Measurements from ENCODE around the gene FXR1.

DNA sequence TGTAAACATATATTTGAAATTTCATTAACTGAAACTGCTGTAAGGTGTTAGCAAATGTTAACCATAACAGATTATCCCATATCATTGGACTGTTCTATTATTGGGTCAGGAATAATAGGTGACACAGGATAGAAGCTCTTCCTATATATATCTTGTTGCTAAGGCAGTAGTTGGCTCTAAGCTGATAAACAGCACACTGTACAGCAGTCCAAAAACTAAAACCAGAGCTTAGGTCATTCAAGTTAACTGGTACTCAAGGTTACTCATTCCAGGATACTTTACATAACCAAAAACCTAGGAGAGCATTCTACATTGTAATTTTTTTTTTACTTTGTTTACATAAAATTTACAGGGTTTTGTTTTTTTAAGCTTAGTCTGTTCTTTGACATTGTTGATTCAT lies 68.1 kb downstream of the FXR1 start:
- TF ChIP-seq BHLHE40 (IDR thresholded peaks at IDR 0.05; ENCODE audit: borderline replicate concordance in 1 of 2, low read depth in 2 of 2, low read length in 1 of 2) (no peak), SREBF1 (IDR thresholded peaks at IDR 0.05; ENCODE audit: low read length) (no peak), POLR2A (IDR thresholded peaks at IDR 0.05; ENCODE audit: low read depth, low read length) (no peak), NFIC (IDR thresholded peaks at IDR 0.05; ENCODE audit: low read depth, low read length) (no peak), CHD4 (IDR thresholded peaks at IDR 0.05) (no peak), ETV6 (conservative IDR thresholded peaks at IDR 0.05 in 1 of 2, IDR thresholded peaks at IDR 0.05 in 1 of 2; ENCODE audit: borderline replicate concordance in 1 of 2, low read depth in 1 of 2) (no peak), SP1 (IDR thresholded peaks at IDR 0.05; ENCODE audit: low read depth, low read length) (no peak), SREBF2 (IDR thresholded peaks at IDR 0.05; ENCODE audit: low read length) (no peak)
- TF ChIP-seq, protein P1, sequence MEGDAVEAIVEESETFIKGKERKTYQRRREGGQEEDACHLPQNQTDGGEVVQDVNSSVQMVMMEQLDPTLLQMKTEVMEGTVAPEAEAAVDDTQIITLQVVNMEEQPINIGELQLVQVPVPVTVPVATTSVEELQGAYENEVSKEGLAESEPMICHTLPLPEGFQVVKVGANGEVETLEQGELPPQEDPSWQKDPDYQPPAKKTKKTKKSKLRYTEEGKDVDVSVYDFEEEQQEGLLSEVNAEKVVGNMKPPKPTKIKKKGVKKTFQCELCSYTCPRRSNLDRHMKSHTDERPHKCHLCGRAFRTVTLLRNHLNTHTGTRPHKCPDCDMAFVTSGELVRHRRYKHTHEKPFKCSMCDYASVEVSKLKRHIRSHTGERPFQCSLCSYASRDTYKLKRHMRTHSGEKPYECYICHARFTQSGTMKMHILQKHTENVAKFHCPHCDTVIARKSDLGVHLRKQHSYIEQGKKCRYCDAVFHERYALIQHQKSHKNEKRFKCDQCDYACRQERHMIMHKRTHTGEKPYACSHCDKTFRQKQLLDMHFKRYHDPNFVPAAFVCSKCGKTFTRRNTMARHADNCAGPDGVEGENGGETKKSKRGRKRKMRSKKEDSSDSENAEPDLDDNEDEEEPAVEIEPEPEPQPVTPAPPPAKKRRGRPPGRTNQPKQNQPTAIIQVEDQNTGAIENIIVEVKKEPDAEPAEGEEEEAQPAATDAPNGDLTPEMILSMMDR (IDR thresholded peaks at IDR 0.05 in 2 of 3, conservative IDR thresholded peaks at IDR 0.05 in 1 of 3; ENCODE audit: control insufficient read depth in 2 of 3, extremely low read depth in 1 of 3, insufficient read depth in 1 of 3, low read depth in 3 of 3, low read length in 3 of 3) = no peak
